ENCODE data around the gene CLN6.

DNA sequence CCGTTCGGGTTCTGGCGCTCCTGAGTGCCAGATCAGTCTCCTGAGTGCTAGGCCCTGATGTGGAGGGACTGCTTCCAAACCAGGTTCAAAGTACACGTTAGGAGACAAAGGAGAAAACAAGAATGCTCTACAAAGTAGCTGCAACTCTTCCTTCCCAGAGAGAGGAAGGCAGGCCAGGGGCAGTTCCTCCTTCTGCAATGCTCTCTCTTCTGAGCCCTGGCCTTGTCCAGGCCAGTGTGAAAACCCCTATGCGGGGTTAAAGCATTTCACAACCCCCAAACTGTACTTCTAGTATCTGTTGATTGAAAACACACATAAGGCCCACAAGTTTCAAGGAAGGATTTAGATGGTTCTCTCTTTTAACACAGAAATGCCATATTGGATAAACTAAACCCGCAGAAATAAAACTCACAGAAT lies 14.7 kb downstream of the CLN6 start:
- TF ChIP-seq, protein P1, sequence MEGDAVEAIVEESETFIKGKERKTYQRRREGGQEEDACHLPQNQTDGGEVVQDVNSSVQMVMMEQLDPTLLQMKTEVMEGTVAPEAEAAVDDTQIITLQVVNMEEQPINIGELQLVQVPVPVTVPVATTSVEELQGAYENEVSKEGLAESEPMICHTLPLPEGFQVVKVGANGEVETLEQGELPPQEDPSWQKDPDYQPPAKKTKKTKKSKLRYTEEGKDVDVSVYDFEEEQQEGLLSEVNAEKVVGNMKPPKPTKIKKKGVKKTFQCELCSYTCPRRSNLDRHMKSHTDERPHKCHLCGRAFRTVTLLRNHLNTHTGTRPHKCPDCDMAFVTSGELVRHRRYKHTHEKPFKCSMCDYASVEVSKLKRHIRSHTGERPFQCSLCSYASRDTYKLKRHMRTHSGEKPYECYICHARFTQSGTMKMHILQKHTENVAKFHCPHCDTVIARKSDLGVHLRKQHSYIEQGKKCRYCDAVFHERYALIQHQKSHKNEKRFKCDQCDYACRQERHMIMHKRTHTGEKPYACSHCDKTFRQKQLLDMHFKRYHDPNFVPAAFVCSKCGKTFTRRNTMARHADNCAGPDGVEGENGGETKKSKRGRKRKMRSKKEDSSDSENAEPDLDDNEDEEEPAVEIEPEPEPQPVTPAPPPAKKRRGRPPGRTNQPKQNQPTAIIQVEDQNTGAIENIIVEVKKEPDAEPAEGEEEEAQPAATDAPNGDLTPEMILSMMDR (IDR thresholded peaks at IDR 0.05), result no peak
- no peak for TF ChIP-seq ZFX (IDR thresholded peaks at IDR 0.05; ENCODE audit: borderline replicate concordance)
